GM18511 (cell line): ENCODE measurements around the gene FCER1G.

ENCODE experiments used
- ATAC-seq: cut with Tn5 transposase; IDR thresholded peaks from one replicate; pipeline ENCODE4 v1.9.1; 2021; ENCODE audit warnings: mild to moderate bottlenecking, moderate library complexity; ENCODE audit not compliant: unreplicated experiment

FCER1G gene

DNA sequence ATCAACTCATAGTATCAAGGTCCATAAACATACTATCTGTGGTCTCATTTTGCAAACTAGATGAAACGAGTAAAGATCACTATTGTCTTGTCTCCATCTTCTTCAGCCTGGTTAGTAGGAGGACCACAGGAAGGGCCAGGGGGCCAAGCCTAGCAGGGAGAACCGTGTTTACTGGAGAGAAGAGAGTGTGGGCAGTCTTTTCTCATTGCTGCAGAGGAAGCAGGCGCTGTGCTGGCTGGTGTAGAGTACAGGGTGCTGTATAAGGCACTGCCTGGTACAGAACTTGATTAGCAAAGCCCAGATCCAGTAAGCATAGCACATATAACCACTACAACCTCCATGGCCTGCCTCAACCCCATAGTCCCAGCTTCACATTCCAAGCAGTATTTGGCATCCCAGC, 27.8 kb upstream of the FCER1G start:
- ATAC-seq: no peak

DNA sequence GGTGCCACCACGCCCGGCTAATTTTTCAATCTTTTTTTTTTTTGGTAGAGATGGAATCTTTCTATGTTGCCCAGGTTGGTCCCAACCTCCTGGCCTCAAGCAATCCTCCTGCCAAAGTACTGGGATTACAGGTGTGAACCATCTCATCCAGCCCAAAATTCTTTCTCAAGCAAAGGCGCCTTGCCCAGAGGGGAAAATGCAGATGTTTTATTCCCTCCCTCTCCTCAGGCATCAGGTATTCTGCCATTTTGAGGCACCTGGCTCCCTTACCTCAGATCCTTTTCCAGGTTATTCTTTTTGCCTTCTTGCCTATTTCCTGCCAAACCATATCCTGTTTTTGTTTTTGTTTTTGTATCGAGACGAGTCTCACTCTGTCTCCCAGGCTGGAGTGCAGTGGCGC, 26.7 kb upstream of the FCER1G start:
- no peak for ATAC-seq

DNA sequence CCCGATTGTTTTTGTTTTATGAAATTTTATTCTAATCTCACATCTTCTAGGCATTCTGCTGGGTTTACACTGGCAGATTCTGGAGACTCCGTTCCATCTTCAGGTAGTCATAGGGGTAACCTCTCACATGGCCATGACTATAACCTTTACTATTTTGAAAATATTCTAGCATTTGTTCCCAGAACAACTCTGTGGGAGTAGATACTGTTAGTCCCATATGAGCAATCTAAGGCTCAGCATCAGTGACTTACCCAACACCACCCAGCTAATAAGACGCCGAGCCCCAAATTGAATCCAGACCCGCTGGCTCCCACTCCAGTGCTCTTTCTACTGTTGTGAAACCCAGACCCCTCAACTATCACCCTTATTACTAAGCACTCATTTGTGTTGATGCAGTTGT, 26.1 kb upstream of the FCER1G start:
- ATAC-seq: no peak

- no peak for ATAC-seq
Observed at GRCh38 chr1:161190962-161191521, 24.1 kb upstream of the FCER1G start.

DNA sequence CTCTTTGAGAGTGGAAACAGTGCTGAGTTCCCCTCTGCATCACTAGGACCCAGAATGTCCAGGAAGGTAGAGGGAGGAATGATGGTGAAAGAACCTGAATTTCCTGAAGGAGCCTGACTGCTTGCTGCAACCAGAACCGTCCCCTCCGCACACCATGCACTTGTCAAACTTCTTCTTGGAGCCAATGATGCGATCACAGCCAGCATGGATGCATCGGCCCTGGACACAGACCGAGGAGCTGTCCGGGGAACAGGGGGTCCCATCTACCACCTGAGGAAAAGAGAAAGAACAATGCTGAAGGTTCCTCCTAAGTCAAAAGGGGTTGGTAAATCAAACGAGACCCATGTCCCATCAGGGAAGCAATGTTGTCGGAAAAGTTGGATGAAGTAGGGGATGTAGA, 23.1 kb upstream of the FCER1G start:
- ATAC-seq: no peak

GRCh38 chr1:161192476-161193465, 22.3 kb upstream of the FCER1G start:
- ATAC-seq: peak; percentile 73

GRCh38 chr1:161193561-161194235, 21.4 kb upstream of the FCER1G start:
- no peak for ATAC-seq

GRCh38 chr1:161195171-161195570, 19.9 kb upstream of the FCER1G start:
- peak; percentile 68 for ATAC-seq

DNA sequence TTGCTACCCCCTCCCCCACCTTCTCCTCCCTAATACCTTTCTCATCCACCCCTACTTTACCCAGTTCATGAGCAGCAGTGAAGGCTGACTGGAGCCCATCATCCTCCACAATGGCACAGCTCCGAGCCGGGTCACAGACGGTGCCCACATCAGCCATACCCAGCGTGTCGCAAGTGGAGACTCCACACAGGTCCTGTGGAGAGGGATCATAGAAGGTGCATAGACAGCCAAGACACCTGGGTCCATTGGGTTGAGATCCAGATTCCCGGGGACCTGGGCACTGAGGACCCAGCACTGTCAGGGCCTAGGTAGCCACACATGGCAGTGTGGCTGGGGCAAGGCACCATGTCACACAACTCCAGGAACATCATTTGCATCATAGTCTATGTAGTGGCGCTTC, 19.0 kb upstream of the FCER1G start:
- no peak for ATAC-seq

DNA sequence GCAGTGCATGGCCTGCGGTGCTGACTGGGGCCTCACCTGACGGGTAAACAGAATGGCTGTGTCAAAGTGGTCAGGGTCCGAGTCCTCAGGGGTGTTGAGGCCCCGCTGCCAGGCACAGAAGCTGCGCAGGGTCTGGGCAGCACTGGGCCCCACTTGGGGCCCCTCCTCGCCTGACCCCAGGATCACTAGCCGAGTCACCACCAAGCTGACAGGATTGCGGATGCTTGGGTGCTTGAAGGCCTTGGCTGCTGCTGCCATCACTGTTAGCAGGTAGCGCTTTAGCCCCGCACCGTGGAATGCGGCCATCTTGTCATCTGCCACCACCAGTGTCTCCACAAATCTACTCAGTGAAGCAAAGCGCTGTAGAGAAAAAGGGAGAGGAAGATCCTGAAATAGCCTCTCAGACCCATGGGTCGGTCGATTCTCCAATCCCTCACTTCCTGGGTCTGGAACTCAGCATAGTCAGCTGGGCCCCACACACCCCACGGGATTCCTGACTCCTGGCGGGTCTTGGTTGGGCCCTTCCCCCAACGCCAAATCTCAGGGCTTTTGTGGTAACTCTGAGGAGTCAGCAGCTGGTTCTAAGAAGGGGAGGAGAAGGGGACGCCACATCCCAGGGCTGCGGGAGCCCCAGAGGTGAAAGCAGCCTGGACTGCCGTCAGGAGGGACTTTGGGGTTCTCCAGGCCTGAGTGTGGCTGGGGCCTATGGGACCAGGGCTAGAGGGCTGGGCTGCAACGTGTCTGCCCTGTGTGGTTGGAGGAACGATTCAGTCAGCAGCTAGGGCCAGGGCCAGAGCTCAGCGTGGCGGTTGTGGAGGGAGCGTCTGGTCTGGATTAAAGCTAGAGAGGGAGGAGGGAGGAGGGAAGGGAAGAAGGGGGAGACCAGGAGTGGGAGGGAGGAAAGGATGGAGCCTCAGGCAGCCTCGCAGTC, 18.3 kb upstream of the FCER1G start:
- ATAC-seq: no peak

GRCh38 chr1:161197560-161198193, 17.4 kb upstream of the FCER1G start:
- ATAC-seq: no peak

GRCh38 chr1:161198194-161198896, 16.8 kb upstream of the FCER1G start:
- ATAC-seq: no peak

- no peak for ATAC-seq
Observed at GRCh38 chr1:161198897-161199431, 16.1 kb upstream of the FCER1G start, which contains the start of gene ADAMTS4. Gene ADAMTS4 (minus strand): TSS chr1:161199054. CDS start chr1:161198627, 427 bp downstream.

DNA sequence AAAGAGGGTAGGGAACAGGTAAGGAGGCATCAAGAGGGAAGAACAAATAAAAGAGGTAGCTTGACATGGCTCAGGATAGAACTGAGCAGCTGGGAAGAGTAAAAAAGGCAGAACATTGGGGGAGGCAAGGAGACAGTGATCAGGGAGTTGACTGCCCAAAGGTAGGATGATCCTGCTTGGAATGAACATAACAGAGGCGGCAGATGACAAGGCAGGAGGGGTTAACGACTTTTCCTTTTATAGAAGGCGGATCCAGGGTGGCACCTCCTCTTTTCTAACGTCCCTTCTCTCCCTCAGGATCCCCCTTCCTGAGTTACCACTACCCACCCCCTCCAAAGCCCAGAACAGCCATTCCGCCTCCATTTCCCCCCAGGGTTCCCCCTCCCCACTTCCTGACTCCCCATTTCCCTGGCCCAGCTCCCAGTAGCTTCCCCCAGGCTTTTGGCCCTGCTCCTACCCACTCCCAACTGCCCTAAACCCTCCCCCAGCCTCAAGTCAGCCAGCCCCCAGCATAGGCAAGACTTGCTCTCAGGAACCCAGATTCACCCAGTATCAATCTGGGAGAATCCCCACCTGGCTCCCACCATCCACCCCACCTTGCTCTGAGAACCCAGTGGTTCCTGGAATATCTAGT, 15.5 kb upstream of the FCER1G start:
- ATAC-seq: no peak

DNA sequence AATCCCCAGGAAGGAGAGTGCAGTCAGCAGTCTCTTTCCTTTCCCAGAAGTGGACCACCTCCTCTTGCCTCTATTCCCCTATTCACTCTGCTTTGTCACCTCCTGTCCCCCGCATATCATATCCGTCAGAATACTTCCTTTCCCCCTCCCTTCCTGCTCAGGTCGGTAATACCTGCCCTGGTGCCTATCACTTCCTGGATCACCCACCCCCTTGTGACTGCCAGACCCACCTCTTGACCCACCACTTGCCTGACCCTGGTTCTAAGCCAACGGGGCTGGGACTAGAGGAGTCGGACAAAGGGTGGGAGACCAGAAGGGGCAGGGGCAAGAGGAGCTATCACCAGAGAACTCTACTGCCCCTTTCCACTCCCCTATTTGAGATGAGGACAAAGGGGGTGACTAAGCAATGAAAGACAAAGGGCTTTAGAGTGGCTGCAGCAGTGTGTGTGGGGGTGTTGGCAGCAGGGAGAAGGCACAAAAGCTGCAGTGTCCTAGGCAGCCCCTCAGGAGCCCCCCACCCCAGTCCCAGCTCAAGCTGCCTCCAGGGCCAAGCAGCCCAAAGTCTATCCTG, 14.6 kb upstream of the FCER1G start:
- no peak for ATAC-seq

DNA sequence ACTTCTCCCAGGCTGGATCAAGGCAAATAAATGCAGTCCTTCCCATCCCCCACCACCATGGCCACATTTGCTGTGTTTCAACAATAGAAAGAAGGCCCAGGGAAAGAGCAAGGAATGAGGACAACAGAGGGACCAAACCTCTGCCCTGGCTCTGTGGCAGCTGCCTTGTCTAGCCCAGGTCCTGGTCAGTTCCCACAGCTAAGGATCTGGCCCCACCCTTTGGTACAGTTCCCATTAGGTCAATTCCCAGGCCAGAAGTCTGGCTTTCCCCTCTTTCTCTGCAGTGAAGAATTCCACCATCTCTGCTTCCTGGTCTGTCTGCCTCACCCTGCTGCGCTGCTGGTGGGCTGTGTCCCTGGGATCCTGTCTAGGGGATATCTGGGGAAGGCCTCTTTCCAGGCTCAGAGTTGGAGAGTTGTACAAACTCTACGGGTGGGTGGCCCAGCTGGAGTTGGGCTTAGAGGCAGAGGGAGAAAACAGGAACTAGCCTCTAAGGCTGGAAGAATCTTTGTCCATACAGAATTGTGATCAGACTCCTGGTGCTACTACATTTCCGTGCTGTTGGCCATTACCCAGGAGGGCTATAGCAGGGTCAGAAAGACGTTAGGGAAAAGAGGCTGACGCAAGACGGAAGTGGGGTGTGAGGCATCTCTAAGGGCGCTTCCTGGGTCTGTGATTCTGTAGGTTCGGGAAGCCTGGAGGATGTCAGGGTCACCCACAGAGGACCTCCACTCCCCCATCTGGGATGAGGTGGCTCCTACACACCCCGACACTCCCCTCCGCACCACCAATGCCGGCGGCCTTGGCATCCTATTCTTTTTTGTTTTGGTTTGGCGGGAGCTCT, 13.9 kb upstream of the FCER1G start:
- ATAC-seq: no peak
